Esophagus (tissue), 2 donors: ENCODE results near the gene TMEM80. TPM values are rescaled to one million over a fixed set of nuclear protein-coding genes. Genes with fewer than 3 reads are reported as not detected.

Experiments
- H3K27ac ChIP-seq, 2 donors: one replicate each; pipeline ENCODE4 v1.5.1; 2013; ENCODE audit warnings: low read depth in 2 of 2, mild to moderate bottlenecking in 2 of 2, inconsistent platforms in 1 of 2, low read length in 1 of 2, moderate library complexity in 1 of 2
- H3K27me3 ChIP-seq, 2 donors: one replicate each; pipeline ENCODE4 v1.6.1; 2013; ENCODE audit warnings: low read length in 2 of 2, control low read depth in 1 of 2, mild to moderate bottlenecking in 1 of 2; ENCODE audit not compliant: insufficient read depth in 2 of 2, control insufficient read depth in 1 of 2
- H3K36me3 ChIP-seq, 2 donors: one replicate each; pipeline ENCODE4 v1.6.1; 2013; ENCODE audit warnings: low read length in 1 of 2; ENCODE audit not compliant: control insufficient read depth in 2 of 2, insufficient read depth in 2 of 2
- H3K4me1 ChIP-seq, 2 donors: one replicate each; pipeline ENCODE4 v1.6.1; 2013; ENCODE audit warnings: low read length in 1 of 2; ENCODE audit not compliant: control insufficient read depth in 2 of 2, insufficient read depth in 2 of 2
- H3K4me3 ChIP-seq, 2 donors: one replicate each; pipeline ENCODE4 v1.5.1; 2013; ENCODE audit warnings: low read length in 2 of 2, mild to moderate bottlenecking in 2 of 2, low read depth in 1 of 2, moderate library complexity in 1 of 2
- H3K9me3 ChIP-seq, 2 donors: one replicate each; pipeline ENCODE4 v1.6.1; 2013; ENCODE audit warnings: mild to moderate bottlenecking in 2 of 2, low read depth in 1 of 2, low read length in 1 of 2, moderate library complexity in 1 of 2; ENCODE audit not compliant: control insufficient read depth in 2 of 2, insufficient read depth in 1 of 2
- WGBS, 2 donors: extraction: QIAGEN DNeasy Blood & Tissue Kit; methylation state at CpG; one replicate each; pipeline ENCODE4 v1.1.7; 2013; 5-methylcytosine and 5-hydroxymethylcytosine counted together
- polyA plus RNA-seq, 2 donors: library from polyadenylated mRNA; stranded (reverse); fragments of 200-250 nt; gene quantifications; one replicate each; pipeline ENCODE4 v1.2.3, GENCODE V29; 2013
- donor health status: healthy with polysubstance abuse.
- donor health status: Bipolar disorder and iron deficiency.

The TMEM80 gene
- polyA plus RNA-seq, 2 donors: 25.0 to 53.9 TPM

DNA sequence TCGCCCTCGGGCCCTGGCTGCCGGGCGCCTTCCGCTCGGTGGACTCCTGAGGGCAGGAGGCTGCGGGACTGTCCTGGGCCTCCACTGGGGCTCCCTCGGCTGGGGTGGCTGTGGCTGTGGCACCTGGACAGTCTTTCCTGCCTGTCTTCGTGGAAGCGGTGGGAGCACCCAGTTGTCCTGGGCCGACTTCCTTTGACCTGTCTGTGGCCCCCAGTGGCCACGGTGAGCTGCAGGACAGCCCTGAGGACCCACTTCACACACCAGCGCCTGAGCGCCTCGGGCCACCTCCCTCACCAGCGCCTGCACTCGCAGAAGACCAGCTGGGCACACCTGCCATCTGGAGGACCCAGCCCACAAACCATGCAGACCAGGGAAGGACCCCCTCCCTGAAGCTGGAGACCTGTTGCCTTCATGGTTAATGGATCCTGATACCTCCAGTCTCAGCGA is 8.6 kb downstream of the TMEM80 start:
- Histone ChIP-seq H3K27me3 (no peaks in the 10 kb centered on the region), H3K4me1 (peaks cover 4 to 31% of the 10 kb centered on the region in 2 donors), H3K4me3 (peak overlapping the region; percentile 4 to 18), H3K27ac (peak overlapping the region; percentile 91 to 97), H3K36me3 (peaks cover 0 to 19% of the 10 kb centered on the region in 2 donors), H3K9me3 (peaks cover 0 to 2% of the 10 kb centered on the region in 2 donors)
- WGBS, 2 donors: 83 to 87% methylated on average over 17 to 18 of the region's 18 CpGs

- Histone ChIP-seq H3K4me3 (peak overlapping the region; percentile 55 to 58), H3K4me1 (peaks cover 6 to 34% of the 10 kb centered on the region in 2 donors)
Measured at GRCh38 chr11:704781-705645, 9.4 kb downstream of the TMEM80 start.

GRCh38 chr11:705646-706438 is 10.2 kb downstream of the TMEM80 start, which contains the start of gene EPS8L2:
EPS8L2 (plus strand) TSS chr11:706231; CDS start chr11:709408, 3,177 bp downstream.
- Histone ChIP-seq H3K4me1 (peaks cover 6 to 37% of the 10 kb centered on the region in 2 donors), H3K36me3 (peaks cover 0 to 25% of the 10 kb centered on the region in 2 donors), H3K4me3 (peak within 1 kb of the TSS; percentile 58 to 85), H3K9me3 (peaks cover 0 to 2% of the 10 kb centered on the region in 2 donors), H3K27me3 (no peaks in the 10 kb centered on the region), H3K27ac (peak within 1 kb of the TSS; percentile 91 to 97)
- WGBS, 2 donors: 6 to 9% methylated on average over 53 to 90 of the region's 90 CpGs

More at GRCh38 chr11:704781-705645, 9.4 kb downstream of the TMEM80 start:
- peaks cover 0 to 21% of the 10 kb centered on the region in 2 donors for H3K36me3 ChIP-seq
- WGBS, 2 donors: 38 to 40% methylated on average over 26 to 27 of the region's 27 CpGs
- peak overlapping the region; percentile 91 to 97 for H3K27ac ChIP-seq
- peaks cover 0 to 2% of the 10 kb centered on the region in 2 donors for H3K9me3 ChIP-seq
- H3K27me3 ChIP-seq: no peaks in the 10 kb centered on the region

DNA sequence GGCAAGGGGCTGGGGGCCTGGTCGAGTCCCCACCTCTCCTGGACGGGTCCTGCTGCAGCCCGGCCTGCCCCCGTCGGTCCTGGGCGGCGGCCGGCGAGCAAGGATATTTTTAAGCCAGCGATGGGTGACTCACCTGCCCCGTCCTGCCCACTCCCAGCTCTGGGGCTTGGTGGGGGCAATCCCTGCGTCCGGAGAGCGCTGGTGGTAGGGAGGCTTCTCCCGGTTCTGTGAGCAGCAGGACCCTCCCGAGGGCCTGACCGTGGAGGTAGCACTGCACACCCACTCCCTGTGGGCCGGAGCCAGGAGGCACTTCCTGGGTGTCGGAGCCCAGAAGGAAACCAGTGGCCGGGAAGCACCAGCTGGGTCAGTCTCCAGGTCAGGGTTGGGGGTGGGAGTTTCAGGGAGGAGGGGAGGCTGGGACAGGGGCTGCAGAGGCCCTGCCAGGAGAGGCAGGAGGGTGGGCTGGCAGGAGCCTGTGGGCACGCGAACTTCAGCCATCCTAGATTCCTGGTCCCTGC is 10.9 kb downstream of the TMEM80 start:
- 4 to 6% methylated on average over 19 to 22 of the region's 22 CpGs for WGBS, 2 donors
- H3K36me3 ChIP-seq: peaks cover 0 to 27% of the 10 kb centered on the region in 2 donors
- H3K27ac ChIP-seq: peak overlapping the region; percentile 91
- H3K4me1 ChIP-seq: peaks cover 6 to 37% of the 10 kb centered on the region in 2 donors
- peaks cover 0 to 2% of the 10 kb centered on the region in 2 donors for H3K9me3 ChIP-seq
- H3K27me3 ChIP-seq: no peaks in the 10 kb centered on the region
- peak overlapping the region; percentile 58 to 85 for H3K4me3 ChIP-seq

GRCh38 chr11:706957-707816 is 11.6 kb downstream of the TMEM80 start:
- H3K4me3 ChIP-seq: peak overlapping the region; percentile 58 to 85
- no peaks in the 10 kb centered on the region for H3K27me3 ChIP-seq
- peaks cover 6 to 35% of the 10 kb centered on the region in 2 donors for H3K4me1 ChIP-seq
- H3K27ac ChIP-seq: peak overlapping the region; percentile 91
- no peaks in the 10 kb centered on the region for H3K9me3 ChIP-seq
- 26 to 30% methylated on average over 24 to 30 of the region's 30 CpGs for WGBS, 2 donors
- peaks cover 0 to 21% of the 10 kb centered on the region in 2 donors for H3K36me3 ChIP-seq

GRCh38 chr11:707817-708420 is 12.3 kb downstream of the TMEM80 start:
- Histone ChIP-seq H3K36me3 (peaks cover 0 to 20% of the 10 kb centered on the region in 2 donors), H3K27ac (peak overlapping the region; percentile 91), H3K4me1 (peaks cover 5 to 31% of the 10 kb centered on the region in 2 donors), H3K27me3 (no peaks in the 10 kb centered on the region), H3K4me3 (peak overlapping the region; percentile 58 to 85), H3K9me3 (no peaks in the 10 kb centered on the region)
- 56 to 57% methylated on average over 16 of the region's 16 CpGs for WGBS, 2 donors

GRCh38 chr11:708511-708910 is 12.9 kb downstream of the TMEM80 start:
- H3K4me1 ChIP-seq: peaks cover 4 to 29% of the 10 kb centered on the region in 2 donors
- WGBS, 2 donors: 66 to 67% methylated on average over 7 of the region's 7 CpGs
- H3K36me3 ChIP-seq: peaks cover 0 to 20% of the 10 kb centered on the region in 2 donors
- H3K4me3 ChIP-seq: peak overlapping the region; percentile 58 to 85
- no peaks in the 10 kb centered on the region for H3K27me3 ChIP-seq
- H3K27ac ChIP-seq: peak overlapping the region; percentile 23 to 91
- H3K9me3 ChIP-seq: no peaks in the 10 kb centered on the region

- peak overlapping the region; percentile 25 to 29 for H3K4me3 ChIP-seq
- no peaks in the 10 kb centered on the region for H3K27me3 ChIP-seq
- H3K9me3 ChIP-seq: no peaks in the 10 kb centered on the region
- 69 to 71% methylated on average over 25 to 27 of the region's 27 CpGs for WGBS, 2 donors
- peaks cover 4 to 25% of the 10 kb centered on the region in 2 donors for H3K4me1 ChIP-seq
- H3K27ac ChIP-seq: peak overlapping the region; percentile 36 to 61
- peaks cover 0 to 18% of the 10 kb centered on the region in 2 donors for H3K36me3 ChIP-seq
Measured at GRCh38 chr11:709109-709997, 13.7 kb downstream of the TMEM80 start.
